HS-27A (cell line): Measurements from ENCODE around the gene SORBS2.

Experiments
- DNase-seq: peaks from one replicate; pipeline ENCODE4 v3.0.0-alpha.2; 2012; ENCODE audit warnings: low read depth, missing footprints

Gene SORBS2

DNA sequence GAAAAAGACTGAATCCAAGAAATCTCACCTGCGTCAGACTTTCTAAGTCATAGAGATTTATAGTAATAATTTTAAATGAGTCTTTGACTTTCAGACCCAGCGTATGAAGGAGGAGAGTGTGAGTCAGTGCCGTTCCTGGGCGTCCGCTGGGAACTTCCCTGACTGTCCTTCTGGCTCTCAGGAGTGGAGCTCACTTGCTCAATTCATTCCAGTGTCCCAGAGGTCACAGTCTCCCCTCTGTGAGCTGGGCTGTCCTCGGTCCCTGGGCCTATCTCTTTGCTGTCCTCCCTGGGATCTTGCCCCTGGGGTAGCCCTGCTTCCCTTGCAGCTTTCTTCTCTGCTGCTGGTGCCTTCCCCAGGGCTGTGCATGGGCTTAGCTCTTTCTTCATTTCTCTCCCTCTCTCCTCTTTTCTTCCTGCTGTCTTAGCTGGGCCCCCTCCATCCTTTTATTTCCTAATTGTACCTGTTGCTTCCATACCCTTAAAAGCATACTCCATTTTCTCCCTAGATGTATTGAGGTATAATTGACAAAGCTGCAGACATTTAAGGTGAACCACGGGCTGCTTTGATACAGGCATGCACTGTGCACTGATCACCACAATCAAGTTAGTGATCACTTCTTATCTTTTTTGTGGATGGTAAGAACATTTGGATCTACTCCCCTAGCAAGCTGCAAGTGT lies 11.6 kb downstream of the SORBS2 start:
- no peak for DNase-seq

DNA sequence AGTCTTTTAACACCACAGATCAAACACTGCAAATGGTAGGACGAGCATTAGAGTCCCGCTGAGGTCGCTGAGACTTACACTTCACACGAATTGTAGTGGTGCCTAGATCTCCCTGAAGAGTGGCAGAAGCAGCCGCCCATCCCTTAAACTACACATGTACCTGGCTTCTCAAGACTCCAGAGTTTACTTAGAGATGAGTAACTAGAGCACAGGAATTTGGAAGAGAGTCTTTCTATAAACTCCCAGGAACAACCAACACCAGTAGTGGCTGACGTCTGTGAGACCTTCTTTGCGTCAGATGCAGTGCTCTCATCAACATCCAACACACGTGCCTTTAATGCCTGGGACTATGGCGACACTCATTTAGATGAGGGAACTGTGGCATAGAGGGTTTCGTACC lies 12.6 kb downstream of the SORBS2 start:
- DNase-seq, result no peak

DNA sequence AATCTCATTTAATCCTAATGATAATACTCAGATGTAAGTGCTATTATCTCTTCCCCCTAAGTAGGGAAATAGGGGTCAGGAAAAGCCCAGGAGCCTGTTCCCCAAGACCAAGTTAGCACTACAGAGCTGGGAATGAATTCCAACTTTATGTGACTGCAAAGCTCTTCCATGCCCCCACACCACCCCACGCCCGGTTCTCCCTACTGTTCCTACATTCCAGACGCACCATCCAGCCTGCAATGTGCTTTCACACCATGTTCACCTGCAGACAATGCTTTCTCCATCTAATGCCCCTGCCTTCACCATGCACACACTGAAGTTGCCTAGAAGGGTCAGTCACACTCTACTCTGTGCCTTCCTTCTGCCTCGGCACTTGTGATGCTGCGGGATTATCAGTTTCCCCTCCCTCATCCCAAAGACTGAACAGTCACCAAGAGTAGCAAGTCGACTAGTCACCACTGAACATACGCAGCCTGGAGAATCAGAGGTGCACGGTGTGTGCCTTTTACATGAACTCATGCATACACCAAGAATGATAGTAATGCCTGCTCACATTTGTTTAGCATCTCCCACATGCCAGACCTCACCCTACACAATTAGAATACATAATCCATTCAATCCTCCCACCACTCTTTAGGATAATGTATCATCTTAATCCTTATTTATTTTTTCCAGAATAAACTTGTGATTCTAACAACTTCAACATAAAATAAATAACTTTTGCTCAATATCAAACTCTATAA lies 14.2 kb downstream of the SORBS2 start:
- no peak for DNase-seq

DNA sequence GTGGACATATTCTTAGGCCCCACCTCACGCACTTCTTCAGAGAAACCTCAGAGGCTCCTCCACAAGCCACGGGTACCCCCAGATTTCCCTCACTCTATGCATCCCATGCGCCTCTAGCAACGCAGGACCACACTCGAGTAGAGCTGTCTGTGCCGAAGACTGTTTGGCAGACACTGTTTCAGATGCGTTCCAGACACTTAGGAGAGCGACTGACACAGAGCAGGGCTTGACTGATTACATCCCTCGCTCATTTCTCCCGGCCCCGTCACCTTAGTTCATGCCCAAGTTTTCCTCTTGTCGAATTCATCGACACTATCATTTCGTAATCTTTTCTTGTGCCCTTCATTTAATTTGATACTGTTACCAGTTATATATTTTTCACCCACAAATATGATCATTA lies 15.0 kb downstream of the SORBS2 start:
- no peak for DNase-seq

DNA sequence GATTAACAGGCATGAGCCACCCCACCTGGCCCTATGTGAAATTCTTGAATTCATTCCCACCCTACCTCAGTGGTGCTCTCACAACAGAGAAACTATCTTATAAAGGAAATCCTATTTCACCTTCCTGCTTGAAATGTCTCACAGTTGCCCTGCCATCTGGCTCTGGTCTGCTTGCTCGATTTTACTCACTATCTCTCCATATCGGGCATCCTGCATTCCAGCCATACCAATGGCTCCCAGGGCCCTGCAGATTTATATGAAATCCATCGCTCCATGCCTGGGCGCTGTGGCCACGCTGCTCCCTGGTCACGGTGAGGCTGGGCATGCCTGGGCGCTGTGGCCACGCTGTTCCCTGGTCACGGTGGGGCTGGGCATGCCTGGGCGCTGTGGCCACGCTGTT lies 15.8 kb downstream of the SORBS2 start:
- DNase-seq, result no peak

DNA sequence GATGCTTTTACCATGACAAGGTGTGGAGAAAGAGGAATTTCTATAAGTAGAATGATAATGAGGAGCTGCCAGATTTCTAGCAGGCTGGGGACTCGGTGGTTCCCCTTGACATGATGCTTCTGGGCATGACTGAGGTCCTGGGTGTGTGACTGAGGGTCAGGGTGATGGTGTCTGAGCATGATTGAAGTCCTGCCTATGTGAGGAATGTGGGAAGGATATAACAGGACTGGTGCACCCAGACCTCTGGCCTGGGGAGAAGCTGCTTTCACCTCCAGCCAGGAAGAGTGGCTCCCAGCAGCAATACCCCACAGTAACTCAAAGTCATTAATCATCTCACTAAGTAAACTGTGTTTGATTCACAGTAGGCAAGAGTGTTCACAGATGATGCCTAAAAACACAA lies 17.4 kb downstream of the SORBS2 start:
- DNase-seq, result no peak

DNA sequence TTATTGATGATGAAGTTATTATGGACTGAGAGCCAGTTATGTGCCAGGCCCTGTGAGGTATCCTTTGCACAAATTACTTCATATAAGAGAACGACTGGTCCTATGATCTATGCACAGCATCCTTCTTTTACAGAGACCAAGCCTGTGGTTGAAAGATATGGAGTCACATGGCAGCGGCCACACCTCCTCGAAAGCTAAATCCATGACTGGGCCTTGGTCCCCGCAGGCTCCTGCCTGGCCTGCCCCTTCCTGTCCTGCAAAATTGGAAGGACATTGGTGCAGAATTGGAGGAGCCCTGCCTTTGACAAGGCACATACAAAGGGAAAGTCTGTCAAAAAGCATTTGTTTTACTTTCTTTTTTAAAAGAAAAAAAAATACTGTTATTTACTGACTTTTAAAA lies 18.3 kb downstream of the SORBS2 start:
- no peak for DNase-seq

DNA sequence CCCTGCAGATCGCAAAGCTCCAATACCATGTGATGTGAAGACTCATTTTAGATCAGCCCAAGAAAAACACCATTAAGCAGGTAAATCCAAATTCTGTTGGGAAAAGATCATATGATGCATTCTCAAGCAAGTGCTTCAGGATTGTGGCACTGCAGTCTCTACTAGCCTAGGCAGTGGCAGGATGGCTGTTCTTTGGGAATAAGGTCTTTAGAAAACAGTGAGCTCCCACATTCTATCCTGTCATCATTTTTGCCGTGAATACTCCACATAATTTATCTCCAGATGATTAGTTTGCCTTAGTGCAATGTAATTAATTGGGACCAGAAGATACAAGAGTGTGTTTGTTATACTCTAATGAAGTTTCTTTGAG lies 18.9 kb downstream of the SORBS2 start:
- DNase-seq, result no peak

DNA sequence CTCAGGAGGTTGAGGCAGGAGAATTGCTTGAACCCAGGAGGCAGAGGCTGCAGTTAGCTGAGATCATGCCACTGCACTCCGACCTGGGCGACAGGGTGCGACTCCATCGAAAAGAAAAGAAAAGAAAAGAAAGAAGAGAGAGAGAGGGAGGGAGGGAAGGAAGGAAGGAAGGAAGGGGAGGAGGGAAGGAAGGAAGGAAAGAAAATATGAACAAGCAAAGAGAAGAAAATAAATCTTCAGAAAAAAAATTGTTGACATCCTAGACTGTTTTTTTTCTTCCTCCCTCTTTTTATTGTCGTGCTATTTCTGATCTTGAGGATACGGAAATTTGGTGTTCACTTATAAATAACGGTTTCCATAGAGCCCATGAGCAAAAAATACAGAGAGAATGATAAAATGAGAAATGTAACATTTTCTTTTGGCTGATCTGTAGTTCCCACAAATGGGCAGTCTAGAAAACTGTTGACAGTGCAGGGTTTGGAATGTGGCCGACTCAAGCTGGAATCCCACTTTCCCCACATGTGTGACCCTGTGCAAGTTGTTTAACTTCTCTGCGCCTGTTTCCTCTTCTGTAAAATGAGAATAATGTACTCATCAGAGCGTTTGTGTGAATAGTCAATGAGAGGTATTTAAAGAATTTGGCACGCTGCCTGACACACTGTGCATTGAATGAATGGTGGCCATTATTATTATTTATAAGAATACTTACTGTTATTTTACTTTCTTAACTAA lies 19.4 kb downstream of the SORBS2 start:
- DNase-seq, result peak; percentile 84

DNA sequence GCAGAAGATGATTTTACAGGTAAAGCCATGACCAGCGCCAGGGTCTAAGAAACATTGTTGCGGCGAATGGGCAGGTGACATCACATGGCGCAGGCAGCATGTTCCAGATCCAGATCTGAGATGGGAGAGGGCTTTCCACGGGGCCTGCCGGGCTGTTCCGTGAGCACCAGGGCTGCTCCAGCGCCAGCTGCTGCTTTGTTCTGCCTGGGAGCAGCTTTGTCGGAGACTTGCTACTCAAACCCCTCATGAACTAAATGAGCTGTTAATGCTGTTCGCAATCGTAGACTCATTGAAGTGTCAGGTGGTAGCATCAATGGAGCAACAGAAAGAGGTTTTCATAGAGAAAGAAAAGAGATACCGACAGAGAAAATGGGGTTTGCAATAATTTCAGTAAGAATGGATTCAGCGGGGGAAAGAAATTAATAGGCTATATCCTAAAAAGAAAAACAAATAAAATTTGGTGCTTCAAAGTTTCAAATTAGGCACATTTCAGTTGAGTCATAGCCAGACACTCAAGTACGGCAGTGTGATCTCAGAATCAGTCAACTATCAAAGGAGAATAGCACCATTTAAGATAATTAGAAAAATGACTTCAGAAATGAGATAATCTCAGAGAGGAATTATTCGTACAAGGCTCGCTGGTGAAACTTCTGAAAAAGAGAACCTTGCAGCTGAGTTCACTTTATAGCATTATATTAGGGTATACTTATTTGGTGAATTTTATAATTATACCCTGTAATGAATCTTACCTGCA lies 23.9 kb downstream of the SORBS2 start:
- DNase-seq, result no peak

DNA sequence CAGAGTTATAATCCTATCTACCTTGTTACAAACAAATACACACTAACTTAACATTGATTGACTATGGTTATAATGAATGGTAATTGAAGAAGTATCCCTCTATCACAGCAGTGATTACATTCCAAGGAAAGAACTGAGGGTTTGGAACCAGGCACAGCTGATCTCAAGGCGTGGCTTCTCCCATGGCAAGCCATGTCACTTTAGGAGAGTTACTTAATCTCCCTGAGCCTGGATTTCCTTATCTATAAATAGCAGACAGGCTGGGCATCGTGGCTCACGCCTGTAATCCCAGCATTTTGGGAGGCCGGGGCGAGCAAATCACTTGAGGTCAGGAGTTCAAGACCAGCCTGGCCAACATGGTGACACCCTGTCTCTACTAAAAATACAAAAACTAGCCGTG lies 25.6 kb downstream of the SORBS2 start:
- DNase-seq, result no peak

DNA sequence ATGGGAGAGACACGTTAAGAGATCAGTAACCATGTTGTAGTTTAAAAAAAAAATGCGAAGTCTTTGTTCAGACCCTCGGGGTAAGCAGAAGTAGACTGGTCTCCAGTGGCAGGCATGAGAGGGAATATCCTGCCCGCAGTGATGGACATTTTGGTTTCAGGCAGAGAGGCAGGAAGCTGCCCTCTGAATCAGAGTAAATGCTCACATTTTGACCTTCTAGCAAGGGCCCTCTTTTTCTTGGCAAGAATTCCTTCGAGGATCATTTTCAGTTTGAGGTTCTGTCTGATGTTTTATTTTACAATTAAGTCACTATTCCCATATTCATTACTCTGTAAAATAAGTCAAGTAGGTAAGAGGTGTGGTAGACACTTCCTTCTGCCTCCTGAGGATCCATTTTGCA lies 28.4 kb downstream of the SORBS2 start:
- DNase-seq, result no peak

DNA sequence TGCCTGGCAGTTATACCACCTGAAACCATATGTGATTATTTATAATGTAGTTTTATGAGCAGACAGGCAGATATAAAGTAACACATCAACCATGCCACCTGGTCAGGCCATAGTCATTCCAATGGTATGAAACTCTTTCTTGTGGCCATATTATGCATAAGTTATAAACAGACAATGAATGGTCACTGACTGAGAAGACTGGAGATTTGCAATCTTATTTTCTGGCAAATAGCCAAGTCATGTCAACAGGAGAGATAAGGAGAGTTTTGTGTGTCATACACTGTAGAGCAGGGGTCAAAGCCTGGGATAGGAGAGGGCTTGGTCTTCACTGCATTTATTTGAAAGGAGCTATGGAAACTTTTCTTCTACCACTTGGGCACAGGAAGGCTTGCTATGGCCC lies 29.5 kb downstream of the SORBS2 start:
- DNase-seq, result no peak

DNA sequence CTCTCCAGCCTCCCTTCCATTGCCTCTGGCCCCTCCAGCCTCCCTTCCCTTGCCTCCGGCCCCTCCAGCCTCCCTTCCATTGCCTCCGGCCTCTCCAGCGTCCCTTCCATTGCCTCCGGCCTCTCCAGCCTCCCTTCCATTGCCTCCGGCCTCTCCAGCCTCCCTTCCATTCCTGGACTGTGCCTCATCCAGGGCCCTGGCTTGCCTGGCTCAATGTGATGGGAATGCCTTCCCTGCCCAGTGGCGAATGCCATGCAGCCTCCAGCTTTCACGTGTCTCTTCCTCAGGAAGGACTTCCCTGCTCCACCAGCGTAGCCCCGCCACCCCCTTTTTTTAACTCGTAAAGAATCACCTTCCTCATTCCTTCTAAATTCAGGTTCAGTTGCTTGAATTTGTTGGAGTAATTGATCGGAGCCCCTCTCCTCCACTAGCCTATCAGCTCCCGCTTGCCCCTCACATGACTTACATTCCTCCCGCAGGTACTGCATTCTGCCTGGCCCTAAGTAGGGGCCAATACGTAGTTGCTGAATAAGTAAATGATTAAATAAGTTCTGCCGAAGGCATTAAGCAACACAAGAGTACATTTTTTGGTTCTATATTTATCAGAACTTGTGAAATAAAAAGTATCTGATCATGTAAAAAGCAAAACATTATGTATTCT lies 30.3 kb downstream of the SORBS2 start:
- DNase-seq, result no peak

DNA sequence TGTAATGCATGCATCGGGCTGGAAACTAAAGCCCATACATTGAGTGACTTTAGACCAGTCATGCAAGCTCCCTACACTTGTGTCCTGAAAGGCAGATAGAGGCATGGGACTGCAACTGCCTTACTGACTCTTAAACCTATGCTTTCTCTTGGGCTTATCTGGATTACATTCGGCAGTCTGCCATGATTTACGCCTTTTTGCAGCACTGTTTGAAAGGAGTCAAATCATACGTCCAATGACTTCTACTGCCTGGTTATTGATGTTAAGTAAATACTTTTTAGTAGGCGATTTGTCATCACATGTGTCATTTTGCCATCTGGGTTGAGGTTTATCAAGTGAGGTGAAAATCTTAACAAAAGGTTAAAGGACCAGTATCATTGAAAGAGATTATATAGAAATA lies 31.5 kb downstream of the SORBS2 start:
- no peak for DNase-seq

DNA sequence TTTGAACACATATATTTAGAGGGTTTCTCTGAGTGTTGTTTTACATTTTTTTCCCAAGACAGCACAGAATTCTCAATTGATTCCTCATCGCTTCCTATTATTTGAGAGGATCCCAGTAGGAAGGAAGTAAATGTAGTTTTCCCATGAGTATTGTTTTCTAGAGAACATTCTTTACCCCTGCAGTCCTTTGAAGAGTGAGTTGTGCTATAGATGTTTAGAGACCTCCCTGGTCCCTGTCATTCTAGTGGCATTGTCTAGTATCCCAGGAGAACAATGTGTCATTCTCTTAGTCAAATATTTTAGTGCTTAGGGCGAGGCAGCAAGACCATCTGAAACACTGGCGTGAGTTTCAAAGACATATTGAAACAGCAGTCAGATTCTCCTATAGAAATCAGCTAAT lies 32.5 kb downstream of the SORBS2 start:
- no peak for DNase-seq

DNA sequence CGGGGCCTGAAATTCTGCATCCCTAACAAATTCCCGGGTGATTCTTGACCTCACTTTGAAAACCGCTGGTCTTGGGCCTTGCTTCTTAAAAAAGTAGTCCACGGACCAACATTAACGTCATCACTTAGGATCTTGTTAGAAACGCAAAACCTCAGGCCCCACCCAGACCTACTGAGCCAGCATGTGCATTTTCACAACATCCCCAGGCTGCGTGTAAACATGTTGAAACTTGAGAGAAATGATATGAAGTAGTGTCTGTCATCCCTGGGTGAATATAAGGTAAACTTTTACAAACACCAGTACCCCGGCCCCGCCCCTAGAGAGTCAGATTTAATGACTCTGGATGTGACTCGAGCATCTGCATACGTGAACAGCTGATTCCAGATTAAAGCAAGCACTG lies 33.7 kb downstream of the SORBS2 start:
- DNase-seq, result no peak

DNA sequence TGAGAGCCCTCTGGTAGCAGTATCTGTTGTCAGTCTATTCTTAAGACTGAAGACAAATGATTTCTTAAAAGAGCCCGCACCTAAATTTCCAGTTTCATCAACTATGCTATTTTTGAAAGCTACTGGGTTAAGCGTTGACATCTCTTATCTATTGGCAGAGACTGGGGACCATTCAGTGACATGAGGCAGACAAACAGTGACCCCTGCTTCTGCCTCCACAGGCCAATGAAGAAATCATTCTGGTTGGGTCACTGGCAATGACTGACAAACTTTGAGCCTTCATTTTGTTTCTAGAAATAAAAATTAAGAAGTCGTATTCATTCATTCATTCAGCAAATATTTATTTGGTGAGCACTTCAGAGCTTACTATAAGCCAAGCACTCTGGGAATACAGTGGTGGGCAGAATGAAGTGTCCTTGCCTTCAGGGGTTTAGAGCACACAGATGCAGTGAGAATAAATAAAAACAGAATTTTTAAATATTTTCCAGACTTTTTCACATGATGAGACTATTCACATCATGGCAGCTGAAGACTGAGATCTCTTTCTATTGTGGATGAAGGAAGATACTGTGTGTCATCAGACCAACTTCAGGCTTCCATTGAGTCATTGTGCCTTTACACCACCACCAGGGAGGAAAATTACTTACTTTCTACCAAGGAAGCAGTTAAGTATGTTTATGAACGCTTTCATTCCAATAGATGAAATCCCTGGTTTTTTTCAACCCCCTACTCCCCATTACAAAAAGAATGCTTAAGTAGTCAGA lies 36.0 kb downstream of the SORBS2 start:
- DNase-seq, result no peak

DNA sequence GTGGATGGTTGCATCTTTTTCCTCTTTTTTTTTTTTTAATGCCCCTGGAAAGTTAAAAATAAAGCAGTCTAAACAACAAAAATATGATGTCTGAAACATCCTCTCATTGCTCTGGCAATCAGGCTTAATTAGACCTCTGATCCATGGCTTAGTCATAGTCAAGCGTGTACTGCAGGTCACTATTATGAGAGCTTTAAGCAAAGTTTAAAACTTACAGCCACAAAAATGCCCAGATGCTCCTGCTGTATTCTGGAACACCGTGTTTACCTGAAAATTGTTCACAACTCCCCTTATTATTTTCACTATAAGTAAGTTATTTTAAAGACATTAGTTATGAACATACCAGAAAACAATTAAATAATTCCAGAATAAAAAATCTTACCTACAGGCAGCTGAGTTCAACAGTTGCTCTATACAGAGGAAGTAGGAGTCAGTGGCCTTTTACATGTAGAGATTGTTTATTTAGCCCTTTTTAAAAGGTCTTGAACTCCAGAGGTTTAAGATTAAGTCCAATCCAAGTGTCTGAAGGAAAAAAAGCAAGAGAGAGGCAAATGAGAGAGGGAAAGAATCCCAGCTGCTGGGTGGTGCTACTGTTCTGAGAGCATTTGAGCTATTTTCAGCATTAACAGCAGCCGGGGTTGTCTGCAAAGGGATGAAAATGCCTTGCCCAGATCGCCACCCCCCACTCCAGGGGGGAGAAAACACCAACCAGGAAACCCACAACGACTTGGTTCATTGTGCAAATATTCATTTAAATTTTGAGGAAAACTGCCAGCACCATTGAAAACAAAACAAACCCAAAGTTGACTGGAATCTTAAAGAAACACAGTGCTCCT lies 36.9 kb downstream of the SORBS2 start:
- DNase-seq, result peak; percentile 40

DNA sequence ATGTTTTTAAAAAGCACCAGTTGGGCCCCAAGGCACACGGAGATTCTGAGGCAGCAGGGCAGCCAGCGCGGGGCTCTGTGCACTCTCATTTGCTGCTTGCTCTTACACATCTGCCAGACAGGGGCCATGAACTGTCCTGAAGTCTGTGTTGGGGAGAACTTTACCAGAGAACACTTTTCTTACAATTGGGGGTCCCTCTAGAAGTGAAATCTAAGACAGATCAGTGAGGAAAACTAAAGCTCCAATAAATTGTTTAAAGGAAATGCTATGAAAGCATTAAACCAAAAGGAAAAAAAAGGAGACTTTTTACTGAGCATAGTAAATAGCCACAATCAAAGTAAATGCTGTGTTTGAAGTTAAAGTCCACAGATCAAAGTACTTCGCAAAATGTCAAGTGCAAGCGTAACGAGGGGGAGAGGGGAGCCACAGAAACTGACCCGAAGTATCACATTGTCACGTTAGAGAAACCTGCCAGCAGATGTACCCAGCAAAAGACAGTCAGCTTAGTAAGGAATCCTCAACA lies 37.8 kb downstream of the SORBS2 start:
- DNase-seq, result no peak
